CD4-positive, alpha-beta T cell treated with Interleukin-17A for 4 hours (primary cell): Measurements from ENCODE around the gene NEMP1.
"Not testable (repeated sequence)": the region's sequence is repeated elsewhere in the genome, so short reads cannot be mapped to it uniquely, and the experiment has no call there.

ENCODE experiments used
- DNase-seq: peaks from one replicate; pipeline ENCODE4 v3.0.0-alpha.2; 2020; ENCODE audit warnings: mixed read lengths

NEMP1 gene

DNA sequence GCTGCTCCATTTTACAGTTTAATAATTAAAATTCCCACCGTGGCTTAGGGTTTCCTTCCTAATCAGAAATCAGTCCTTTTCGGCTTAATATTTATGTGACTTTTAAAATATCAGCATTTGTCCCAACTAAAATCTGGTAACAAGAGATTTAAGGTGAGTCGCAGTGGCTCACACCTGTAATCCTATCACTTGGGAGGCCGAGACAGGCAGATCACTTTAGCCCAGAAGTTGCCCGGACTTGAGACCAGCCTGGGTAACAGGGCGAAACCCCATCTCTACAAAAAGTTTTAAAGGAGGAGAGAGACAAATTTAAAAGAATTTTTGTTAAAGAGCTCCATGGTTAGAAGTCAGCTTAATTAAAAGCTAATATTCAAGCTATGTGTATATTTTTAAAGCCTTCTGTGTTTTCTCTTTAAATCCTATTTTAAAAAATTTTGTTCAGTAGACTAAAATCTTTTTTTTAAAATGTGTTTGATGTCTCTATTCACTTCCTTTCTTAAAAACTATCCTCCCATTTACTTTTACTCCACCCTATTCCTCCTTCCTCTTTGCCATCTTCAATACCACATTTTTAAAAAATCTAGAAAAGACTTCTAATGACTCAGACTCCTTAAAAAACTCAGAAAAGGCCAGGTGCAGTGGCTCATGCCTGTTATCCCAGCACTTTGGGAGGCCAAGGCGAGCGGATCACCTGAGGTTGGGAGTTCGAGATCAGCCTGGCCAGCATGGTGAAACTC is 58.4 kb downstream of the NEMP1 start:
- DNase-seq: no peak

DNA sequence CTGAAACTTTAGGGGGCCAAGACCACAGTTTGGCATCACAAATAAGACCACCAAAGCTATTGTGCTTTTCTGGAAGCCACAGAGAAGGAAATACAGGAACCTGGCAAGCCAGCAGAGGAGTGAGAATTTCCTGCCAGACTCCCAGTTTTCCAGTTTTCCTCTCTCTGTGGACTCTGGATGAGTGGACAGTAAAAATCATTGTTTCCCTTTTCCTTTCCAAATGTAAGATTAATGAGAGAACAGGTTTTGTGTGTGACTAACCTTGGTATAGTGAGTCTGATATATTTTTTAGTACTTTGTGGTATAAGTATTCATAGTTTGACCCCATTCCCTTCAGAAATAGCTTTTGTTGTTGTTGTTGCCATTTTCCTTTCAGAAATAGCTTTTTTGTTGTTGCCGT is 59.7 kb downstream of the NEMP1 start:
- DNase-seq: no peak

- DNase-seq: not testable (repeated sequence)
Observed at GRCh38 chr12:57018353-57018752, 60.2 kb downstream of the NEMP1 start.

DNA sequence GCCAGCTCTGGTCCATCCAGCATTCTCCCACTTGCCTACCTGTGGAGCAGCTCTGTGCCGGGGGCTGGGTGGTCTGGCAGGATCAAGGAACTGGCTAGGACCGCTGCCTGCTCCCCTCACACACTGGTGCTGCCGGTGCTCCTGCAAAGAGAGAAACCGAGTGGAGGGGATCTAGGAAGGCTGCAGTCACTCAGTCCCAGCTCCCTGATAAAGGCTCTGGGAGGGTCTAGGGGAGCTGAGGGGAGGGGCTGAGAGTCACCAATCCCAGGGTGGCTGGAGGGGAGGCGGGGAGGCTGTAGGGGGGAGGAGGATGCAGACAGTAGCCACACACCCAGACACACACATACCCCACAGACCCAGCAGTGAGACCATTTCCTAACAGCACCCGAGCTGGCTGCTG is 62.2 kb downstream of the NEMP1 start, which contains the start of gene TAC3:
Gene TAC3, minus strand, starts transcription at position 182 of the 400 bp plus-strand sequence. CDS start 732 bp downstream, outside the sequence.
- DNase-seq: no peak

GRCh38 chr12:57012600-57013465 is 65.8 kb downstream of the NEMP1 start:
- no peak for DNase-seq

DNA sequence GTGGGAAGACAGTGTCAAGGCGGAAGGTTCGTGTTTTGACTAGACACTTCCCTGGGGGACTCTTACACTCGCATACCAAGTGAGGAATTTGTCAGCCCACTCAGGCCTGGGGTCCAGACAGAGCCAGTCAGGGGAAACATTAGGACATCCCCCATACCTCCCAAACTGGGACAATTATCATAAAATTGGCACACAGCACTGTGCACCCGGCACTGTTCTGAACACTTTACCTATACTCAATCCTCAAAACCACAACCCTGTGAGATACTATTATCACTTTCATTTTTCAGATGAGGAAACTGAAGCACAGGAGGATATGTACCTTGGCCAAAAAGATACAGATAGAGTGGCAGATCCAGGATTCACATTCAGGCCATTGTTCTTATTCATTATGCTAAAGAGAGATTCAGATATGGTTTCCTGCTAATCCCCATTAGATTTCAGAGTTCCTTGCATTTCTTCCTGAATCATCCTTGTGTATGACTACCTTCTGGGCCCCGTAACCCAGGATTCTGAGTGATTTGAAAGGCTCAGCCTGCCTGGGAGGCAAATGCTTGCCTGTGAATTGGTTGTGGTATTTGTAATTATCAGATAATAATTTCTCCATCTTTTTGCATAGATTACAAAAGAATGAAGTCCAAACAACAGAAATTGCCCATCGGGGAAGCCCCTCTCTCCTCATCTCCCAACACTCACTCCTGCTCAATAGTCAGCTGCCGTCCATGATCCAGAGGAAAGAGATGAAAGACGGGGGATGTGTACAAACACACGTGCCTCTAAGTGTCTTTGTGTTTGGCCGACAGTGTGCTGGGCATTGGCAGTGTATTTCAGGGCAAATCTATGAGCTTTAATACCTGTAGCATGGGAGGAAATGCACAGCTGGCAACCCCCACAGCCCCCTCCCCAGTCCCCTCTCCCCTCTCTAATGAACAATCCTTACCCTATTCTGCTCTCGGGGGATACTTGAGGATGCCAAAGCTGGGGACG is 66.9 kb downstream of the NEMP1 start:
- peak; percentile 32 for DNase-seq

DNA sequence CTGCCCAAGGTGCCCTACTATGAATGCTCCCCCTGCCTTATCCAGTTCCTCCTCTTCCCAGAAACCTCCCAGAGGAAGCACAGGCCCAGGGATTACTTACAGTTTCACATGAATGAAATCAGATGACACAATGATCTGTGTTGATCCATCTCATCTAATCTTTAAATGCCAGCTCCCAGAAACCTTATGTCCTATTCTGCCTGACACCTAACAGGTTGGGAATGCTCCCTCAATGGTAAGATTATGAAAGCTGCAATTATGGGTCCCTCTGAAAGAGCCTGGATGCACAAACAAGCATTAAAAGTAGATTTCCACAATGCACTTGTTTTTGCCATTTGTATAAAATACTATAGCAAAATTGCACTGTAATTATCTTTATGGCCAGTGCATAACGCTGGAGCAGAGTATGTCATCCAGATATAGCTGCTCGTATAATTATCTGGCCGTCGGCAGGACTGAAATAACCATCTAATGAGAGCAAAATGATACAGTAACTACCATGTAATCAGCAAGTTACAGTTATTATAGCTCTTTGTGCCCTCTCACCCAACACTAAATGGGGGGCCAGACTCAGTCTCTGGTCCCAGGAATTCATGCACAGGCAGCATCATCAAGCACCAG is 67.9 kb downstream of the NEMP1 start:
- no peak for DNase-seq

DNA sequence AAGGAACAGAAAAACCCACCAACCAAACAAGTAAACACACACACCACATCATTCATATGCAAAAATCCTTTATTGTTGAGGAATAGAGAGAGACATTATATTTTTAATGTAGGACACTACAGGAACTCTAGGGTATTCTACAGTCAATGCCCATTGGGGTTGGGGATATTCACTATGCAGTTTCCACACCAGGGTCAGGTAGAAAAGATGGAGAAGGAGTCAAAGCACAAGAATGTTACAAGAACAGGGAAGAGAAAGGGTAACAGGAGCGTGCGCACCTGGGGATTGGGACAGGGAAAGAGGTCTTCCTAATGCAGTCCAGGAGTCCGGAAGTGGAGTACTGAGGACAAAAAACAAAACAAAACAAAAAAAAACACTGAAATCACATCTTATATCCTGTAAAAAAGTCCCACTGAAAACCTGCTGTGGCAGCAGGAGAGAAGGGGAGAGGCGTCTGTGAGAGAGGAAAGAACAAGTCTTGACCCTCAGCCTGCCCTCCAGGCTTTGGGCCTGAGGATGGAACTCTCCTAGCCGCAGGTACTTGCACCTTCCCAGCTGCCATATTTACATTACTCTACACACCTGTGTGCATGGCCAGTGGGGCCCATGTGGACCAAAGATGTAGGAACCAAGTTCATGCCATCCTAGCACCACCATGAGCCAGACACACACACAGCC is 68.5 kb downstream of the NEMP1 start:
- no peak for DNase-seq

DNA sequence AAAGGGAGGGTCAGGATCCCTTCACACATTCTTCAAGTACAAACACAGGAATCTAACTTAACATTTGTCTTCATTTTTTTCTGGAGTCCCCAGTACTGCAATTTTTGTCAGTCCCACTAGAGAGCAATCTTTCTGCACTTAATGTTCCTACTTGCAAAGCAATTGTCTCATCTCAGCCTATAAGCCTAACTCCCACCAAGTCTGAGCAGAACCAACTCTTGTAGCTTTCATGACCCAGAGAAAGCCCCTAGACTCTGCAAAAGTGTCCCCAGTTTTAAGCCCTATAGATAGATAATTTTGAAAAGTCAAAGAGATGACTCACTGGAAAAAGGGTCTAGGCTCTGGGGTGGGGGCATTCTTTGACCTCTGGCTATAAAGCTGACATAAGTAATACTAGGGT is 70.4 kb downstream of the NEMP1 start:
- DNase-seq: peak; percentile 21

GRCh38 chr12:57006809-57007475 is 71.6 kb downstream of the NEMP1 start:
- DNase-seq: peak; percentile 56

DNA sequence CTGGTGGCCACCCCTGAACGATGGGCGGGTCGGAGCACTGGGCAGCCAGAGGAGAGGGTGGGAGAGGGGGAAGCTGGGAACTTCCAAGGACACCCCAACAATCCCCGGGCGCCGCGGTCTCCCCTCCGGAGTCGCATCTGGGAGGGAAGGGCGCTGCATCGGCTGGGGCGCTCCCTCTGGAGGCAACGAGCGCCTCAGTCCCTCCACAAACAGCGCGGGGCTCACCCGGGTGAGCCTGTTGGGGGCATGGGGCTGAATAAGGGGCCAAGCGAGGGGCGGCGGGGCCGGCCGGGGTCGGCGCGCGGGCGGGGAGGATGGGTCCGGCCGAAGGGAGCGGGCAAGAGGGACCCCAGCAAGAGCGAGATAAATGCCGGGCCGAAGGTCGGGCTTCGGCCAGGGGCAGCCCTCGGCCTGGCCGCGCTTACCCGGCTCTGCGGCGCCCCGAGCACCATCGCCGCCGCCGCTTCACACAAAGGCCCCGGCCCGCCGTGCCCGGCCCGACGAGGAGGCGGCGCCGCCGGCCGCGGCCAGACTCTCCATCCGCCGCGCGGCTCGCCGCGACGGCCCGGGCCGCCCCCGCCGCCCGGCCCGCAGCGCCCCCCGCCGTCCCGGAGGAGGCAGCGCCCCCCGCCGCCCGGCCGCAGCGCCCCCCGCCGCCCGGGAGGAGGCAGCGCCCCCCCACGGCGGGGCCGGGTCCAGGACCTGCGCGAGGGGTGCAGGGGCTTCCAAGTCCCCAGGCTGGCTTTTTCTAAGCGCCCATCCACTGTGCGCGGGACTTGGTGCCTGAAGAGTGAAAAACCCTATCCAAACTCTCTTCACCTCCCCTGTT is 72.4 kb downstream of the NEMP1 start, which contains the start of gene ZBTB39:
Gene ZBTB39, minus strand, starts transcription at position 567 of the 829 bp plus-strand sequence. CDS start 1,629 bp downstream, outside the sequence.
- peak; percentile 74 for DNase-seq
